HG03571 (cell line): ENCODE measurements around the gene ACER3.

Experiments used
- ATAC-seq: cut with Tn5 transposase; IDR thresholded peaks from one replicate; pipeline ENCODE4 v1.9.1; 2021; ENCODE audit not compliant: unreplicated experiment

Gene ACER3

DNA sequence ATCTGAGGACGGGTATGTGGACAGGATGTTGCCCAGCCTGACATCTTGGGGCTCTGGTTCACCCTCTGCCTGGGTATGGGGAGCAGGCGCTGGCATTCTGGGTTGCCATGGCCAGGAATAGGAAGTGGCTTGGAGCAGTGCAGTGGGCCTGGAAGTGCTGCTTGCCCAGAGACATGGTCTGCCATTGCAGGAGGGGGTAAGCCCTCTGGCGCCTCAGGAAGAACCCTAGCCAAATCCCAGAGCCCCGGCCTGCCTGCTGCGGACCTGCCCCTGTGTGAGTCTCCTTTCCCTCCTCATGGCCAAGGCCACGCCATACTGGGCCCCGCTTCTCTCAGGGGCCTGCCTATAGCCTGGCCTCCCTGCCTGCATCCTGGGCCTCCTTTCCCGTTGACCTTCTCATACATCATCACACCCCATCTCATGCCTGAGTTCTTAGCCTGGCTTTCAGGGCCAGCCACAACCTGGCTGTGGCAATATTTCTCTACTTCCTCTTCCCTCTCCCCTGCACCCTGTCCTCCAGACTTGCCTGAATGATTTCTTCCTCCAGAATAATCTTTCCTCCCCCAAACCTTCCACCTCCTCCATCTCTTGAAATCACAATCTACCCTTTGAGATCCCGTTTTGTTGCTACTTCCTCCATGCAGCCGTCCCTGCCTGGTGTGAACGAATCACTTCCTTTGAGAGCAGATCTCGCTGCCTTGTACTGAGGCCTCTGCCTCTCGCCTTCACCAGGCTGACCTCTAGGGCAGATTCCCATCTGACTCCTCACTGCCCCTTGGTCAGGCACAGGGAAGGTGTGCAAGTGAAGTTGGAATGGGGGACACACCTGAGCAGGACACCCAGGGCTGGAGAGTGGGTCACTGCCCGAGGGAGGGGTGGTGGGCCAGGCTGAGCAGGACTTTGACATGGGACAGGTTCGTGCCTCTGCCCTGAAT lies 211.2 kb downstream of the ACER3 start:
- ATAC-seq, result no peak

DNA sequence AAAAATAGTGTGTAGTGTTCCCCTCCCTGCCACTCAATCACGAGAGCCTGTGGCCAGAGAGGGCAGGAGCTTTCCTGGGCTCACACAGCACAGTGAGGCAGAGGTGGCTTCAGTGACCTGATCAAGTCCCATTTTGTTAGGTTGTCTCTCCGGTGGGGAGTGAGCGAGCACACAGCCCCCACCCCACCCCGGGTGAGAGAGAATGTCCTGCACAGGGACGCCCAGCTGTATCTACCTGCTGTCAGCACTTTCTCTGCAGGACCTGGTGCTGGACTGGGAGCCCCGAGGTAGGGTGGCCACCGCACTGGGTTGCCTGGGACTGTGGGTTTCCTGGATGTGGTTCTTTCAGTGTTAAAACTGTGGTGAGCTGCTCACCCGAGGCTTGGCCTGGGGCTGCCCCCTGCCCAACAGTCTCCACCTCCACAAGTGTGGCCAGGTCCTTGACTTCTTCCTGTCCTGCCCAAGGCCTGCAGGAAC lies 212.2 kb downstream of the ACER3 start:
- ATAC-seq, result no peak

DNA sequence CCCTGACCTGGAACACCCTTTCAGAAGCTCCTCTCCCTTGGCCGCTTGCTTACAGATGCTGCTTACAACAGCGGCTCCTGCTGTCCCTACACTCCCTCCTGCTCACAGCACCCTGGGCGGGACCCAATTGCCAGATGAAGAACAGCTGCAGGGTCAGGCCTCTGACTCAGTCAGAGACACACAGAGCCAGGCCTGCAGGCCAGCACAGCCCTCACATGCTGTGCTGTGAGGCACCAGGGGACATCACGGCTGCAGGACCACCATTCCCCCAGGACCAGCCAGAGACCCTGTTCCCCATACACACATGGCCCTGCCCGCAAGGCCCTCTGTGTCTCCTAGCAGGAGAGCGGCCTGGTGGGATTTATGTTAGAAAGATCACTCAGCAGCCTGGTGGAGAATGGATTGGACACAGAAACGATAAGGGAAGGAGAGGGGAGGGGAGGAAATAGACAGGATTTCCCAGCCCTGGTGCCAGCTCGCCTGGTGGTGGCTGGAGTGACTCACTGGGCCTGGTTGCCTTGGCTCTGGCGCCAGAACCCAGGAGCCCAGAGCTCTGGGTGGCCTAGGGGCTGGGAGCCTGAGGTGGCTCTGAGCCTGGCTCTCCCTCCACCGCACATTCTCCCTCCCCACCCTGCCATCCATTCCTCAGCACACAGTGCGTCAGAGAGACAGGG lies 212.7 kb downstream of the ACER3 start:
- no peak for ATAC-seq

DNA sequence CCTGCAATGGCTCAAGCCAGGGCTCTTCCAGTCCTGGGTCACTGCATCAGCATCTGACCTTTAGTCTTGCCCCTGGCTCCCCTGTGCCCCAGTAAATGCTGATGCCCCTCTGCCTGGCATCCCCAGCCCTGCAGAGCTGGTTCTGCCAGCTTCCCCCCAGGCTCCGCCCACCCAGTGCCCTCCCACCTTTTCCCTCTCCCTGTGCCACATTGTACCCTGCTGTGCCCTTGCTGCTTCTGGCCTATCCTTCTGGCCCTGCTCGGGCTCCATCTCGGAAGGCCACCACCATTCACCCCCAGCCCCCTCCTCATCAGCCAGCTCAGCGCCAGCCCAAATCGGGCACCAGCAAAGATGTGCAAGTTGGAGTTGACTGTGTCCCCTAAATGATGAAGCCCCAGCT lies 213.5 kb downstream of the ACER3 start:
- ATAC-seq, result no peak

DNA sequence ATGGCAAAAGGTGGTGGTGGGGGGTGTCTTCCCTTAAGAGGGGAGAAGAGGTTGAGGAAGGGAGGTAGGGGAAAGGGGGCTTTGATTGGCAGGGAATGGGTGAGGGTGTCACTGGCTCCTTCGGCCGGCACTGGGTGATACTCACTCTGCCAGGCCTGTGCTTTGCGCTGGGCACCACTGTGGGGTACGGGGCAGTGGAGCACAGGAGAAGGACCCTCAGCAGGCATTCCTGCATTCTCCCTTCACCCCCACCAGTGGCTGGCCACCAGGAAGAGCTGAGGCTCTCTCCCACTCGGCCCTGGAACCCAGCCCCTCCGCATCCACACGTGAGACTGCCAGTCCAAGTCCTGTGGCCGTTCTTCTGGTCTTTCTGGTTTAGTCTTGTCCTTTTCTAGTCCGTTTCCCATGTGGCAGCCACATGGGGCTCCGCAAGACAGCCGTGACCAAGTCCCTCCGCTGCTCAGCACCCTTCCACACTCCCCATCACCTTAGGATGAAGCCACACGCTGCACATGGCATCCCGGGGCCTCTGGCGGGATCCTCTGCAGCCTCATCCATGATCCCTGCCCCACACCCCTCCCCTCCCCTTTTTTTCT lies 214.0 kb downstream of the ACER3 start:
- no peak for ATAC-seq

DNA sequence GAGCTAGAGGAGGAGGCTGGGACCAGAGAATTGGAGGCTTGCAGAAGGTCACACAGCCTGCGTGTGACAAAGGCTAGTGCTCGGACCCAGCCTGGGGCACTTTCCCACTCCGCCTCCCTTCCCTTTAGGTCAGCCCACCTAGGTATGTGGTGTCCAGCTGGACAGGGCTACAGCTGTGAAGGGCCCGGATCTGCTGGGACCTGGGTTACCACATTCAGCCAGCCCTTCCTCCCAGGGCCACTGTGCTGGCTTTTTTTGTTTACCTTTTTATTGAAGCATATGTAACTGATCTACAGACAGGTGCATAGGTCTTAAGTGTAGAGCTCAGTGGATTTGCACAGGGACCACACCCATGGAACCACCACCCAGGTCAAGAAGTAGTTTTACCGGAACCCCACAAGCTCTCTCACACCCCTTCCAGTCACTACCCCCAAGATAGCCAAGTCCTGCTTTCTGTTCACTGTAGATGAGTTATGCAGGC lies 214.7 kb downstream of the ACER3 start:
- no peak for ATAC-seq
